OCI-LY7 (cell line): ENCODE results near the gene NPEPL1. TPM values are rescaled to one million over a fixed set of nuclear protein-coding genes. Genes with fewer than 3 reads are reported as not detected.

ENCODE experiments used
- BruUV-seq: library from RNA; stranded (reverse); fragments of 400-500 nt; replicated peaks from 2 replicates; lab custom pipeline; 2021; lab: Mats Ljungman, UMichigan
- CTCF ChIA-PET: fragments of 300-600 bp; sonication (Branson Sonifier 250); formaldehyde crosslinking; loops from one replicate; lab custom pipeline; 2022; ENCODE audit warnings: antibody characterized with exemption; ENCODE audit not compliant: unreplicated experiment; lab: Charles Lee
- POLR2A ChIA-PET: fragments of 300-600 bp; sonication (Branson Sonifier 250); formaldehyde crosslinking; loops from one replicate; lab custom pipeline; 2022; ENCODE audit warnings: antibody characterized with exemption; lab: Charles Lee
- DNase-seq: peaks from one replicate; pipeline ENCODE4 v3.0.0-alpha.2; 2015; ENCODE audit warnings: low spot score
- H2AFZ ChIP-seq: fragments of 200-600 bp; sonication (generic), shearing (Covaris generic); 2 replicates; pipeline ENCODE4 v1.6.1; 2014; ENCODE audit warnings: mild to moderate bottlenecking, antibody characterized with exemption, low read length, moderate library complexity
- H3K27ac ChIP-seq: fragments of 200-600 bp; sonication (generic); 2 replicates; pipeline ENCODE4 v1.5.1; 2014; ENCODE audit warnings: mixed run types, low read depth, mild to moderate bottlenecking, moderate library complexity, low read length, inconsistent platforms; ENCODE audit not compliant: poor library complexity, severe bottlenecking
- H3K36me3 ChIP-seq: fragments of 200-600 bp; sonication (generic); 2 replicates; pipeline ENCODE4 v1.6.1; 2014; ENCODE audit warnings: mild to moderate bottlenecking, antibody characterized with exemption, low read length, moderate library complexity, mixed read lengths; ENCODE audit not compliant: insufficient read depth
- H3K4me1 ChIP-seq: fragments of 200-600 bp; sonication (generic); 2 replicates; pipeline ENCODE4 v1.5.1; 2014; ENCODE audit warnings: mild to moderate bottlenecking, low read length; ENCODE audit not compliant: insufficient read depth, poor library complexity, severe bottlenecking
- H3K4me2 ChIP-seq: fragments of 200-600 bp; sonication (generic); 2 replicates; pipeline ENCODE4 v1.6.1; 2014; ENCODE audit warnings: mild to moderate bottlenecking, low read length
- H3K4me3 ChIP-seq: fragments of 200-600 bp; sonication (generic); 2 replicates; pipeline ENCODE4 v1.5.1; 2014; ENCODE audit warnings: mild to moderate bottlenecking, low read depth, low read length; ENCODE audit not compliant: poor library complexity, severe bottlenecking
- H3K79me2 ChIP-seq: fragments of 200-600 bp; sonication (generic); 2 replicates; pipeline ENCODE4 v1.6.1; 2016; ENCODE audit warnings: low read depth, mild to moderate bottlenecking, low read length, moderate library complexity, mixed read lengths; ENCODE audit not compliant: insufficient read depth
- H3K9me2 ChIP-seq: fragments of 200-600 bp; sonication (generic); 2 replicates; pipeline ENCODE4 v1.6.1; 2016; ENCODE audit warnings: mild to moderate bottlenecking, low read length, mixed read lengths; ENCODE audit not compliant: insufficient read depth
- H3K9me3 ChIP-seq: fragments of 200-600 bp; sonication (generic); 2 replicates; pipeline ENCODE4 v1.6.1; 2014; ENCODE audit warnings: mild to moderate bottlenecking, mixed run types, low read length, mixed read lengths
- H4K20me1 ChIP-seq: fragments of 200-600 bp; sonication (generic); 2 replicates; pipeline ENCODE4 v1.6.1; 2014; ENCODE audit warnings: mild to moderate bottlenecking, antibody characterized with exemption, low read length, moderate library complexity, mixed read lengths; ENCODE audit not compliant: insufficient read depth
- EZH2phosphoT487 ChIP-seq: fragments of 200-600 bp; sonication (generic); IDR thresholded peaks from 2 replicates; pipeline ENCODE4 v1.6.1; 2018; ENCODE audit warnings: low read depth, borderline replicate concordance, mild to moderate bottlenecking, mixed run types, antibody characterized with exemption, low read length, moderate library complexity, mixed read lengths
- intact Hi-C: fragments of 100-400 bp; cut with micrococcal nuclease; formaldehyde crosslinking; loops from one replicate; pipeline ENCODE4 v1.10.0; 2022; ENCODE audit not compliant: unreplicated experiment
- total RNA-seq, 2 experiments: library from RNA; depleted of rRNA in 1 of 2; stranded (reverse); fragments of >200 nt in 1 of 2; shearing (Covaris generic) in 1 of 2; gene quantifications; 2 replicates each; pipeline ENCODE4 v1.2.3, GENCODE V29; 2014 to 2022
- TF ChIP-seq, protein P1 (sequence below): fragments of 200-600 bp; sonication (generic); conservative IDR thresholded peaks from 2 replicates; pipeline ENCODE4 v1.5.1; 2014; ENCODE audit warnings: mild to moderate bottlenecking, antibody characterized with exemption, low read length, moderate library complexity, mixed read lengths

NPEPL1 gene
- total RNA-seq, 2 experiments from 2014 or later = 3.4 to 11.5 TPM

DNA sequence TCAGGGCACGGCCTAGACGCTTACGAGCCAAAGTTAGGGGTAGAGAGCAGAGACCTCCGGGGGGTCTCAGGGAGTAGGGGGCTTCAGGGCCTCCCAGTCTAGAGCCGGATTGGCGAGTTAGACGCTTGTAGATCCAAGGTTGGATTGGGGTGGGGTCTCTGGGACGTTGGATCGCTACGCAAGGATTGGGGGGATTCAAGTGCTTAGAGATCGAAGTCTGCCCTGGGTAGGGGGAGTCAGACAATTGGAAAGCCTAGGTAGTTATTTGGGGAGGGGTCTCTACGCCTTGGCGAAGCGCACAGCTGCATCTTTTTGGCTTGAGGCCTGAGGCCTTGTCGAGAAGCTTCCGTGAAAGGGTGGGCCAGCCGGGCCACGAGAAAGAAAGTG, 41.0 kb upstream of the NPEPL1 start:
- intact Hi-C loops = loop anchor here (2.0 to 10.0 kb wide), 3 partner anchors 41 to 415 kb away; partner anchors contain the start of genes NPEPL1 and PRELID3B
- peak; percentile 5 for DNase-seq
- peaks cover 15% of the 10 kb centered on the region for H3K36me3 ChIP-seq
- peak overlapping the region; percentile 74 for H3K27ac ChIP-seq
- H3K4me2 ChIP-seq = peak overlapping the region; percentile 97
- H4K20me1 ChIP-seq = peaks cover 45% of the 10 kb centered on the region
- H3K4me1 ChIP-seq = peaks cover 47% of the 10 kb centered on the region
- CTCF ChIA-PET = no interaction called here
- H2AFZ ChIP-seq = peak overlapping the region; percentile 22; the same call in 1 of the 2 replicates
- BruUV-seq = no TSS peak
- no peaks in the 10 kb centered on the region for H3K9me2 ChIP-seq
- no peak for TF ChIP-seq EZH2phosphoT487
- H3K4me3 ChIP-seq = peak overlapping the region; percentile 98
- POLR2A ChIA-PET = interaction anchor here (0.6 to 1.8 kb wide), 4 partner anchors 13 to 331 kb away, joined by 3 to 4 read pairs (median 4); no protein-coding TSS in a partner anchor
- H3K79me2 ChIP-seq = peaks cover 55% of the 10 kb centered on the region
- H3K9me3 ChIP-seq = no peaks in the 10 kb centered on the region

DNA sequence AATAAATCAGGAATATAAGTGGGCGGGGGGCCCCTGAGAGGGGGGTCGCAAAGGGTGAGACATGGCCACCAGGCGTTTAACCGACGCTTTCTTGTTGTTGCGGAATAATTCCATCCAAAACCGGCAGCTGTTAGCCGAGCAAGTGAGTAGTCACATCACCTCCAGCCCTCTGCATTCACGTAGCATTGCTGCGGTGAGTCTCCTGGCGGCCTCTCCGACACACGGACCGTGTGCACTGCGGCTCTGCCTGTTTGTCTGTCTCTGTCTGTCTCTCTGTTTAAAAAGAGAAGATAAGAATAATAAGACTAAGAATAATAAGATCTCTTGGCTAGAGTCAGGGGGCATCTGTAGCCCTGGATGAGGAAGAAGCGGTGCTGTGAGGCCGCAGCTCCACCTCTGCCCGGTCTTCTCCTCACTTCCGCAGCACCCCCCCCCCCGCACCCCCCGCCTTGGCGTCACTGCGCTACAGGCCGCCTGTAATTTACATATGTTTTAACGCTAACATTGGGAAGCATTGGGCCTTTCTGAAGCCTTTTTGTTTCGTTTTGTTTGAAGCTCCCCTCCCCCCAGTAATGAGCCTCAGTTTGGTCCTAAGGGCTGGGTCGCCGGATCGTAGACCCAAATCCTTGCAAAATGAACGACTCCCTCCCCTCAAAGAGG, 40.5 kb upstream of the NPEPL1 start:
- BruUV-seq = TSS peak; percentile 98
- Histone ChIP-seq H3K27ac (peak overlapping the region; percentile 74), H3K9me2 (no peaks in the 10 kb centered on the region), H3K4me1 (peaks cover 47% of the 10 kb centered on the region), H2AFZ (peak overlapping the region; percentile 22; the same call in 1 of the 2 replicates), H3K36me3 (peaks cover 15% of the 10 kb centered on the region), H3K4me2 (peak overlapping the region; percentile 97), H3K79me2 (peaks cover 60% of the 10 kb centered on the region), H4K20me1 (peaks cover 50% of the 10 kb centered on the region), H3K9me3 (no peaks in the 10 kb centered on the region), H3K4me3 (peak overlapping the region; percentile 98)
- ChIA-PET CTCF (interaction anchor here (0.6 kb wide), 1 partner anchor 559 kb away, joined by 4 read pairs; no protein-coding TSS in a partner anchor), POLR2A (interaction anchor here (0.6 to 1.8 kb wide), 6 partner anchors 12 to 331 kb away, joined by 3 to 11 read pairs (median 4); no protein-coding TSS in a partner anchor)
- TF ChIP-seq, protein P1, sequence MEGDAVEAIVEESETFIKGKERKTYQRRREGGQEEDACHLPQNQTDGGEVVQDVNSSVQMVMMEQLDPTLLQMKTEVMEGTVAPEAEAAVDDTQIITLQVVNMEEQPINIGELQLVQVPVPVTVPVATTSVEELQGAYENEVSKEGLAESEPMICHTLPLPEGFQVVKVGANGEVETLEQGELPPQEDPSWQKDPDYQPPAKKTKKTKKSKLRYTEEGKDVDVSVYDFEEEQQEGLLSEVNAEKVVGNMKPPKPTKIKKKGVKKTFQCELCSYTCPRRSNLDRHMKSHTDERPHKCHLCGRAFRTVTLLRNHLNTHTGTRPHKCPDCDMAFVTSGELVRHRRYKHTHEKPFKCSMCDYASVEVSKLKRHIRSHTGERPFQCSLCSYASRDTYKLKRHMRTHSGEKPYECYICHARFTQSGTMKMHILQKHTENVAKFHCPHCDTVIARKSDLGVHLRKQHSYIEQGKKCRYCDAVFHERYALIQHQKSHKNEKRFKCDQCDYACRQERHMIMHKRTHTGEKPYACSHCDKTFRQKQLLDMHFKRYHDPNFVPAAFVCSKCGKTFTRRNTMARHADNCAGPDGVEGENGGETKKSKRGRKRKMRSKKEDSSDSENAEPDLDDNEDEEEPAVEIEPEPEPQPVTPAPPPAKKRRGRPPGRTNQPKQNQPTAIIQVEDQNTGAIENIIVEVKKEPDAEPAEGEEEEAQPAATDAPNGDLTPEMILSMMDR = no peak
- TF ChIP-seq EZH2phosphoT487 = no peak
- DNase-seq = peak; percentile 79
- intact Hi-C loops = loop anchor here (2.0 to 10.0 kb wide), 4 partner anchors 40 to 415 kb away; partner anchors contain the start of genes CTSZ, NPEPL1 and PRELID3B

DNA sequence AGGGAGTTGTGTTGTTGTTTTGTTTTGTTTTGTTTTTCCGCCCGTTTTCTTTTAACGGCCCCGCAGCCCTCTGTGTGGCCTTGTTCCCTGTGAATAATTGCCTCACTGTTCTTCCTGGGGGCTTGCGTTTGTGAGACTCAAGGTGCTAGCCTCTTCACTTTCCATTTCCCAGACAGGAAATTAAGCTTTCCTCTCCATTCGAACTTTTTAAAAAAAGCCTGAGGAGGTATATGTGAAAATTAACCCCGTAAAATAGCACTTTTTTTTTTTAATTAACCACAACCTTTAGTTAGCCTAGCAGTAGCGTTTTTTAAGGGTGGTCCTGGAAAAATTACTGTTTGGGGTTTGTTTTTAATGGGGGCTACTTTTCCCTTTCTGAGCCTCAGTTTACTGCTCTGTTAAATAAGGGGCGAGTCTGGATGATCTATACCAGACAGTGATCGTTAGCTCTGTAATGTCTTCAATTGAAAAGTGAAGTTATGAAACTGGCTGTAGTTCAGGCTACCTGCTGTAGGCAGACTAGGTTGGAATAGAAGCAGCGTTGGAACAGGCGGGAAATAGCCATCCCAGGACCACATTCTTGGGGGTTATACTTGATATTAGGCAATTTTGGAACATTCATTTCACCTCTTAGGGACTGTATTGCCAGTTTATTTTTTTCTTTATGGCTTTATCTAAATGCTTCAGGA, 39.9 kb upstream of the NPEPL1 start:
- Histone ChIP-seq H3K4me3 (peak overlapping the region; percentile 98), H2AFZ (peak overlapping the region; percentile 22; the same call in 1 of the 2 replicates)
- BruUV-seq = no TSS peak

More for the DNA sequence above, 39.9 kb upstream of the NPEPL1 start:
- peak; percentile 9 for DNase-seq
- Histone ChIP-seq H4K20me1 (peaks cover 57% of the 10 kb centered on the region), H3K36me3 (peaks cover 15% of the 10 kb centered on the region), H3K27ac (peak overlapping the region; percentile 74), H3K9me2 (no peaks in the 10 kb centered on the region), H3K4me2 (peak overlapping the region; percentile 97), H3K4me1 (peaks cover 52% of the 10 kb centered on the region), H3K79me2 (peaks cover 67% of the 10 kb centered on the region), H3K9me3 (no peaks in the 10 kb centered on the region)
- CTCF ChIA-PET = interaction anchor here (0.6 kb wide), 1 partner anchor 558 kb away, joined by 4 read pairs; no protein-coding TSS in a partner anchor
- intact Hi-C loops = loop anchor here (2.0 to 10.0 kb wide), 3 partner anchors 40 to 392 kb away; partner anchors contain the start of genes CTSZ, NPEPL1 and PRELID3B
- TF ChIP-seq, protein P1 = no peak
- TF ChIP-seq EZH2phosphoT487 = no peak
- POLR2A ChIA-PET = interaction anchor here (0.8 to 1.8 kb wide), 3 partner anchors 12 to 17 kb away, joined by 3 to 11 read pairs (median 4); no protein-coding TSS in a partner anchor
